ENCODE measurements around the gene SUPT5H.
A peak's percentile ranks its signal among the peaks of the same experiment; 100 is the strongest.

The SUPT5H gene

GRCh38 chr19:39497996-39498797, 52.8 kb downstream of the SUPT5H start:
- no peak for DNase-seq (ENCODE audit: low spot score)

DNA sequence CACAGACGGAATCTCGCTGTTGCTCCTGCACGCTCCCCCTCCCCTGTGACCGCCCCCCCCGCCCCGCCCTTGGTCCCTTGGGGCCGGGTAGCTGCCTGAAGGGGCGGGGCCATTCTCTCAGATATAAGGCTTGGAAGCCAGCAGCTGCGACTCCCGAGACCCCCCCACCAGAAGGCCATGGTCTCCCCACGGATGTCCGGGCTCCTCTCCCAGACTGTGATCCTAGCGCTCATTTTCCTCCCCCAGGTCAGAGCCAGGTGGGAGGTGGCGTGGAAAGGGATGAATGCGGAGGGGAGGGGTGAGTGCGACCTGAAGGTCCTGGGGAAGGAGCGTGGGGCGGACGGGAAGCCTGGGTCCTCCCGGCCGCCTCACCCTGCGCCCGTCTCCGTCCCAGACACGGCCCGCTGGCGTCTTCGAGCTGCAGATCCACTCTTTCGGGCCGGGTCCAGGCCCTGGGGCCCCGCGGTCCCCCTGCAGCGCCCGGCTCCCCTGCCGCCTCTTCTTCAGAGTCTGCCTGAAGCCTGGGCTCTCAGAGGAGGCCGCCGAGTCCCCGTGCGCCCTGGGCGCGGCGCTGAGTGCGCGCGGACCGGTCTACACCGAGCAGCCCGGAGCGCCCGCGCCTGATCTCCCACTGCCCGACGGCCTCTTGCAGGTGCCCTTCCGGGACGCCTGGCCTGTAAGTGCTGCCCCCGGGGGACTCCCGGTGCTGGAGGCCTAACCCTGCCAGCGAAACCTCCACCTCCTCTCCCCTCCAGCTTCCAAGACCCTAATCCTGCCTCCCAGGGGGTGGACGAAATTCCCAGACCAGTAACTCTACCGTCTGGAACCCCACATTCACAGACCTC, 53.6 kb downstream of the SUPT5H start, which contains the start of gene DLL3:
TSS of gene DLL3 (plus strand) at position 150 of the 845 bp plus-strand sequence. CDS start at position 178, 28 bp downstream.
- no peak for DNase-seq (ENCODE audit: low spot score)

- DNase-seq (ENCODE audit: low spot score) = no peak
Measured at GRCh38 chr19:39499932-39500331, 54.5 kb downstream of the SUPT5H start.

DNA sequence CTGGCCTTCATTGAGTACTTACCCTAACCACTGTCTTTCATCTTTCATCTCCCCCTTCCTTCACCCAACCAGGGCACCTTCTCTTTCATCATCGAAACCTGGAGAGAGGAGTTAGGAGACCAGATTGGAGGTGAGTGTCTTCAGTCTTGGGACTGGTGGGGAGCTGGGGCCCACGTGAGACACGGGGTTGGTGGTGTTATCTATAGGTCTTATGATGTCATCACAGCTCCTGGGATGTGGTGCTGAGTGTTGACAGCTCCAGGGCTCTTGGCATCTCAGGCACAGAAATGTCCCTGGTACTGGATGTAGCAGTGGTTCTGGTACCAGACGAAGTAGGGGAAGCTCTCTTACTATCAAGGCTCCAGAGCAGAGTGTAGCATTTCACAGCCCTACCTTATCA, 55.2 kb downstream of the SUPT5H start:
- no peak for DNase-seq (ENCODE audit: low spot score)

DNA sequence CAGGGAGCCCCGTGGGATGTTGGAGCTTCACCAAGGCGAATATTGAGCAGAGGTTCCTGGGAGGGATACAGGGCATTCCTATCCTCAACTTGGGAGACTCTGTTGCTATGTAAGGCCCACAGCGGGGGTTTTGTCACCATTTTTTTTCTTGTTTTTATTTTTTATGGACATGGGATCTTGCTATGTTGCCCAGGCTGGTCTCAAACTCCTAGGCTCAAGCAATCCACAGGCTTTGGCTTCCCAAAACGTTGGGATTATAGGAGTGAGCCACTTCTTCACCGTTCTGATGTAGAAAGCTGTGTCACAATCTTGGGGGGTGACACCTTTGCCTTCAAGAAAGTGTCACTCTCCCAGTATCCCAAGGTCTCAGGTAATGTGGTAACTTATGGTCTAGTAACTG, 56.0 kb downstream of the SUPT5H start:
- DNase-seq (ENCODE audit: low spot score) = no peak

DNA sequence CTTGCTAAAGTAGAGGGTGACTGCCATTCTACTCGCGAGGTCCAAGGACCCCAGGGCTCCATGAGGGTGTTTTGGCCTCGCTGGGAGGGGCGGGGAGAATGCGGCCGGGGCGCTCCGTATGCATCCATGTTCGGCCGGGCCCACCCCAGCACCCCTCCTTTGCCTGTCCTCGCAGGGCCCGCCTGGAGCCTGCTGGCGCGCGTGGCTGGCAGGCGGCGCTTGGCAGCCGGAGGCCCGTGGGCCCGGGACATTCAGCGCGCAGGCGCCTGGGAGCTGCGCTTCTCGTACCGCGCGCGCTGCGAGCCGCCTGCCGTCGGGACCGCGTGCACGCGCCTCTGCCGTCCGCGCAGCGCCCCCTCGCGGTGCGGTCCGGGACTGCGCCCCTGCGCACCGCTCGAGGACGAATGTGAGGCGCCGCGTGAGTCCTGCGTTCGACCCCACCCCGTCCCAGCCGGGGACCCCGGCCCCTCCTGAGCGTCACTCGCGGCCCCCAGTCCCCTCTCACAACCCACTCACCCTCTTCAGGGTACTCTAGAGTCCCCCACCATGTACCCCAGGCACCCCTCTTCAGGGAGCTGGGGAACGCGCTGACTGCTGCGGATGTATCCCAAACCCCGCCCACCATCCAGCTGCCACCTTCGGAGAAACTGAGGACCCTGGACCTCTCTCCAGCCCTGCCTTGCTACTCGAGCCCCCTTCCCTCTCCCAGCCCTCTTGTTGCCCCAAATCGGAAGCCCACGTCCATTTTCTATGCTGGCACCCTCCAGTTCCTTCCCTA, 57.4 kb downstream of the SUPT5H start:
- peak; percentile 78 for DNase-seq (ENCODE audit: low spot score)

DNA sequence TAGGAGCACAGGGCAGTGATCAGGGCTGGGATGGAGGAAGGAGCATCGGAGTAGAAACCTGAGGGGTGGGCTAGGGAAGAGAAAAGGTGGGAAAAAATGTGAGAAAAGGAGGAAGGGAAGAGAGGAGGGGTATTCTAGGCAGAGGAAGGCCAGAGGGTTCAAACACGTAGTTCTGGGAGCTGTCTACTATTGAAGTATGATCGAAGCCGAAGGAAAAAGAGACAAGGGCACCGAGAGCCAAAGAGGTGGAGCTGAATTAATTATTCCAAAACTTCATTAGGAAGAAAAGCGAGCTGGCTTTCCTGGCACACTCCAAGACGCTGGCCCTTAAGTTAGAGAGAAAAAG, 61.2 kb downstream of the SUPT5H start:
- DNase-seq (ENCODE audit: low spot score) = no peak

DNA sequence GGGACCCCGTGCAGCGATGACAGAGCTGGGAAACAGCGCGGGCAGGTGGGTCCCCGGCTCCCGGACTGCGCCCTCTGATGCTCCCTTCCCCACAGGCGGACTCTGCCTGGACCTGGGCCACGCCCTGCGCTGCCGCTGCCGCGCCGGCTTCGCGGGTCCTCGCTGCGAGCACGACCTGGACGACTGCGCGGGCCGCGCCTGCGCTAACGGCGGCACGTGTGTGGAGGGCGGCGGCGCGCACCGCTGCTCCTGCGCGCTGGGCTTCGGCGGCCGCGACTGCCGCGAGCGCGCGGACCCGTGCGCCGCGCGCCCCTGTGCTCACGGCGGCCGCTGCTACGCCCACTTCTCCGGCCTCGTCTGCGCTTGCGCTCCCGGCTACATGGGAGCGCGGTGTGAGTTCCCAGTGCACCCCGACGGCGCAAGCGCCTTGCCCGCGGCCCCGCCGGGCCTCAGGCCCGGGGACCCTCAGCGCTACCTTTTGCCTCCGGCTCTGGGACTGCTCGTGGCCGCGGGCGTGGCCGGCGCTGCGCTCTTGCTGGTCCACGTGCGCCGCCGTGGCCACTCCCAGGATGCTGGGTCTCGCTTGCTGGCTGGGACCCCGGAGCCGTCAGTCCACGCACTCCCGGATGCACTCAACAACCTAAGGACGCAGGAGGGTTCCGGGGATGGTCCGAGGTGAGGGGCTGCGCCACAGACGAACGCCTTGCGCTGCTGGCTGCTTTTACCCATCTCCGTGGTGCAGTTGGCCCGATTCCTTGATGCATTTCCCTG, 61.7 kb downstream of the SUPT5H start:
- no peak for DNase-seq (ENCODE audit: low spot score)

DNA sequence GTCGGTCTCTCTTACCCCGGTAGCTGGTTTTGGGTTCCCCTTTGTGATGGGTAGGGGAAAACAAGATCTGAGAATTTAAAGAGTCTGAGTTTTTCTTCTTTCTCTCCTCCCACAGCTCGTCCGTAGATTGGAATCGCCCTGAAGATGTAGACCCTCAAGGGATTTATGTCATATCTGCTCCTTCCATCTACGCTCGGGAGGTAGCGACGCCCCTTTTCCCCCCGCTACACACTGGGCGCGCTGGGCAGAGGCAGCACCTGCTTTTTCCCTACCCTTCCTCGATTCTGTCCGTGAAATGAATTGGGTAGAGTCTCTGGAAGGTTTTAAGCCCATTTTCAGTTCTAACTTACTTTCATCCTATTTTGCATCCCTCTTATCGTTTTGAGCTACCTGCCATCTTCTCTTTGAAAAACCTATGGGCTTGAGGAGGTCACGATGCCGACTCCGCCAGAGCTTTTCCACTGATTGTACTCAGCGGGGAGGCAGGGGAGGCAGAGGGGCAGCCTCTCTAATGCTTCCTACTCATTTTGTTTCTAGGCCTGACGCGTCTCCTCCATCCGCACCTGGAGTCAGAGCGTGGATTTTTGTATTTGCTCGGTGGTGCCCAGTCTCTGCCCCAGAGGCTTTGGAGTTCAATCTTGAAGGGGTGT, 62.5 kb downstream of the SUPT5H start:
- DNase-seq (ENCODE audit: low spot score) = no peak

GRCh38 chr19:39508629-39509028, 63.2 kb downstream of the SUPT5H start:
- no peak for DNase-seq (ENCODE audit: low spot score)

- no peak for DNase-seq (ENCODE audit: low spot score)
Measured at GRCh38 chr19:39509233-39509632, 63.9 kb downstream of the SUPT5H start.

- DNase-seq (ENCODE audit: low spot score) = no peak
Measured at GRCh38 chr19:39512988-39513387, 67.6 kb downstream of the SUPT5H start.

- no peak for DNase-seq (ENCODE audit: low spot score)
Measured at GRCh38 chr19:39514840-39515550, 69.6 kb downstream of the SUPT5H start, which contains the start of gene SELENOV. SELENOV (plus strand) TSS chr19:39515139; CDS start chr19:39515213, 74 bp downstream.

DNA sequence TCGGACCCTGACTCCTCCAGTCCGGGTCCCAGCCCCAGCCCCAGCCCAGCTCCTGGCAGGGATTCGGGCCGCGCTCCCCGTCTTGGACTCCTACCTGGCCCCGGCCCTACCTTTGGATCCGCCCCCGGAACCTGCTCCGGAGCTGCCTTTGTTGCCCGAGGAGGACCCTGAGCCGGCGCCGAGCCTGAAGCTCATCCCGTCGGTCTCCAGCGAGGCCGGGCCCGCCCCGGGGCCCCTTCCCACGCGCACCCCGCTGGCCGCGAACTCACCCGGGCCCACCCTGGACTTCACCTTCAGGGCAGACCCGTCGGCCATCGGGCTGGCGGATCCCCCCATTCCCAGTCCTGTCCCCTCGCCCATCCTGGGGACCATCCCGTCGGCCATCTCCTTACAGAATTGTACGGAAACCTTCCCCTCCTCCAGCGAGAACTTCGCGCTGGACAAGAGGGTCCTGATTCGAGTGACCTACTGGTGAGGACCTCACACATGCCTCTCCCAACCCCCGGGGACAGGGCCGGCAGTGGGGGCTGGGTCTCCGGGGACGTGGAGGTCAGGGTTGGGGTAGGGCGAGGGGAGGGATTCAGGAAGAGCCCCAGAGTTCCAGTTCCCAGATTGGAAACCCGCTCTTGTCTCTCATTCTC, 70.3 kb downstream of the SUPT5H start:
- DNase-seq (ENCODE audit: low spot score) = no peak

- no peak for DNase-seq (ENCODE audit: low spot score)
Measured at GRCh38 chr19:39516270-39516669, 70.9 kb downstream of the SUPT5H start.

- no peak for DNase-seq (ENCODE audit: low spot score)
Measured at GRCh38 chr19:39517432-39517831, 72.0 kb downstream of the SUPT5H start.

DNA sequence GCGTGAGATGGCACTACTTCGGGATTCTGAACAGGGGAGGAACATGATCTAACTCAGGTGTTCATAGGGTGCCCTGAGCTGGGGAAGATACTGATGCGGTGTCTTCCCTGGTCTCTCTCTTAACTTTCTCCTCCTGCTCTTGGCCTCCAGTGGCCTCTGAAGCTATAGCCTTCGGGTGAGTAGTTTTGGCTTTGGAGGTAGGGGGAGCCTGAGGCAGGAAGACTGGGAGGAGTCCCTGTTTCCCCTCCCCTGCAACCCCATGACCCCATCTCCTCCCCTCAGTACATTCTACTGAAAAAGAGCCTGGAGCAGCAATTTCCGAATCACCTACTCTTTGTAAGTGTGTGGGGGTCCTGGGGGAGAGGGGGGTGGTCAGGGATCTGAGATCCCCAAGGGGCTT, 73.1 kb downstream of the SUPT5H start:
- DNase-seq (ENCODE audit: low spot score) = no peak

- DNase-seq (ENCODE audit: low spot score) = no peak
Measured at GRCh38 chr19:39518975-39519374, 73.6 kb downstream of the SUPT5H start.

DNA sequence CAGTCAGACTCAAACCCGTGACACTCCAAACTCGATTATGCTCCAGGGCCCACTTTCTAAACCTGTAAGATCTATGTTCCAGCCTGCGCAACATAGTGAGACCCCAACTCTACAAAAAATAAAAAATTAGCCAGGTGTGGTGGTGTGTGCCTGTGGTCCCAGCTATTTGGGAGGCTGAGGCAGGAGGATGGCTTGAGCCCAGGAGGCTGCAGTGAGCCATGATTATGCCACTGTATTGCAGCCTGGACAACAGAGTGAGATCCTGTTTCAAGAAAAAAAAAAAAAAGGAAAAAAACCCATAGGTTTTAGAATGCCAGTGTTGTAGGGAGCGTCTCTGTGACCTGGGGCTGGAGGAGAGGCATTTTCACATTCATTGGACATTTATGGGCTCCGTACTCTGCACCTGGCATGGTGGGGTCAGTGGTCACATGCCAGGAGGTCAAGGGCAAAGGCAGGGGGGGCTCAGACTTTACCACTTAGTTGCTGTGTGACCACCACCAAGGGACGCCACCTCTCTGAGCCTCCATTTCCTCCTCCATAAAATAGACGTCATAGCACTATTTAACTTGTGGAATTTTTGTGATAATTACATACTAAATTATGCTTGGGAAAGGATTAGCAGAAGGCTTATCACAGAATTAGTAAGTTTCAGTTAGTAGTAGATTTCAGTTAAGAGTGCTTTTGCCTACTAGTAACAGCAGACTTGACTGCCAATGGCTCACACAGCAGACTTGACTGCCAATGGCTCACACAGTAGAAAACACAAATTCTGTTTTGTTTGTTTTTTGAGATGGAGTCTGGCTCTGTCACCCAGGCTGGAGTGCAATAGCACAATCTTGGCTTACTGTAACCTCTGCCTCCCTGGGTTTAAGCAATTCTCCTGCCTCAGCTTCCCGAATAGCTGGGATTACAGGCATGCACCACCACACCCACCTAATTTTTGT, 75.4 kb downstream of the SUPT5H start:
- no peak for DNase-seq (ENCODE audit: low spot score)
